Lower leg skin (tissue), 3 donors: ENCODE data around the gene PRAC2.

ENCODE experiments used
- POLR2A ChIP-seq, 2 donors: fragments of 450-650 bp; IDR thresholded peaks; one replicate each; pipeline ENCODE4 v1.6.1; 2016 to 2017; ENCODE audit warnings: antibody characterized with exemption in 2 of 2, mild to moderate bottlenecking in 1 of 2, moderate library complexity in 1 of 2
- TF ChIP-seq, protein P1 (sequence below), 3 donors: fragments of 450-650 bp; IDR thresholded peaks; one replicate each; pipeline ENCODE4 v1.5.1; 2016; ENCODE audit warnings: antibody characterized with exemption in 3 of 3, mild to moderate bottlenecking in 3 of 3, moderate library complexity in 2 of 3

GRCh38 chr17:48681609-48682008 lies 41.4 kb upstream of the PRAC2 start:
- TF ChIP-seq, protein P1, sequence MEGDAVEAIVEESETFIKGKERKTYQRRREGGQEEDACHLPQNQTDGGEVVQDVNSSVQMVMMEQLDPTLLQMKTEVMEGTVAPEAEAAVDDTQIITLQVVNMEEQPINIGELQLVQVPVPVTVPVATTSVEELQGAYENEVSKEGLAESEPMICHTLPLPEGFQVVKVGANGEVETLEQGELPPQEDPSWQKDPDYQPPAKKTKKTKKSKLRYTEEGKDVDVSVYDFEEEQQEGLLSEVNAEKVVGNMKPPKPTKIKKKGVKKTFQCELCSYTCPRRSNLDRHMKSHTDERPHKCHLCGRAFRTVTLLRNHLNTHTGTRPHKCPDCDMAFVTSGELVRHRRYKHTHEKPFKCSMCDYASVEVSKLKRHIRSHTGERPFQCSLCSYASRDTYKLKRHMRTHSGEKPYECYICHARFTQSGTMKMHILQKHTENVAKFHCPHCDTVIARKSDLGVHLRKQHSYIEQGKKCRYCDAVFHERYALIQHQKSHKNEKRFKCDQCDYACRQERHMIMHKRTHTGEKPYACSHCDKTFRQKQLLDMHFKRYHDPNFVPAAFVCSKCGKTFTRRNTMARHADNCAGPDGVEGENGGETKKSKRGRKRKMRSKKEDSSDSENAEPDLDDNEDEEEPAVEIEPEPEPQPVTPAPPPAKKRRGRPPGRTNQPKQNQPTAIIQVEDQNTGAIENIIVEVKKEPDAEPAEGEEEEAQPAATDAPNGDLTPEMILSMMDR (IDR thresholded peaks at IDR 0.05), result no peak
- TF ChIP-seq POLR2A (IDR thresholded peaks at IDR 0.05), result no peak
